ENCODE measurements around the gene SMPX.
"Not testable (repeated sequence)": the region's sequence is repeated elsewhere in the genome, so short reads cannot be mapped to it uniquely, and the experiment has no call there.

The SMPX gene

GRCh38 chrX:21757960-21758359 is at the start of gene SMPX:
Gene SMPX, minus strand, starts transcription at chrX:21758116. Its CDS starts 3,826 bp downstream, at chrX:21754290.
- DNase-seq = no peak

- no peak for DNase-seq
These were observed 48.8 kb upstream of the SMPX start for GRCh38 chrX:21806691-21807090.

- no peak for DNase-seq
These were observed 44.9 kb upstream of the SMPX start for GRCh38 chrX:21802839-21803238.

- DNase-seq = no peak
These were observed 44.2 kb upstream of the SMPX start for GRCh38 chrX:21802054-21802670.

GRCh38 chrX:21800344-21800770 is 42.4 kb upstream of the SMPX start:
- DNase-seq = no peak

GRCh38 chrX:21799767-21800166 is 41.9 kb upstream of the SMPX start:
- no peak for DNase-seq

GRCh38 chrX:21798677-21799219 is 40.8 kb upstream of the SMPX start:
- DNase-seq = peak; percentile 49

GRCh38 chrX:21781976-21782375 is 24.1 kb upstream of the SMPX start:
- DNase-seq = no peak

- DNase-seq = no peak
These were observed 23.6 kb upstream of the SMPX start for GRCh38 chrX:21781525-21781924.

- no peak for DNase-seq
These were observed 21.2 kb upstream of the SMPX start for GRCh38 chrX:21779095-21779494.

GRCh38 chrX:21778236-21778635 is 20.3 kb upstream of the SMPX start:
- DNase-seq = no peak

GRCh38 chrX:21775128-21775527 is 17.2 kb upstream of the SMPX start:
- DNase-seq = not testable (repeated sequence)

- DNase-seq = not testable (repeated sequence)
These were observed 15.1 kb upstream of the SMPX start for GRCh38 chrX:21773036-21773435.

GRCh38 chrX:21770631-21771321 is 12.9 kb upstream of the SMPX start:
- DNase-seq = no peak

- DNase-seq = no peak
These were observed 8.2 kb upstream of the SMPX start for GRCh38 chrX:21766101-21766500.

GRCh38 chrX:21764008-21764407 is 6.1 kb upstream of the SMPX start:
- DNase-seq = no peak

- DNase-seq = no peak
These were observed 572 bp upstream of the SMPX start for GRCh38 chrX:21758488-21758887.

- no peak for DNase-seq
These were observed 959 bp downstream of the SMPX start for GRCh38 chrX:21756785-21757529.

GRCh38 chrX:21749924-21750323 is 8.0 kb downstream of the SMPX start:
- DNase-seq = no peak

- no peak for DNase-seq
These were observed 9.7 kb downstream of the SMPX start for GRCh38 chrX:21748235-21748634.

GRCh38 chrX:21747558-21747957 is 10.4 kb downstream of the SMPX start:
- DNase-seq = no peak

- peak; percentile 8 for DNase-seq
These were observed 12.2 kb downstream of the SMPX start for GRCh38 chrX:21745756-21746155.

GRCh38 chrX:21744721-21745120 is 13.2 kb downstream of the SMPX start:
- DNase-seq = no peak

GRCh38 chrX:21744060-21744459 is 13.9 kb downstream of the SMPX start:
- no peak for DNase-seq
